Stimulated activated CD4-positive, alpha-beta T cell treated with anti-CD3 and anti-CD28 coated beads, Interleukin-2, amount 100 ng/mL, for 4 hours (primary cell): ENCODE results near the gene EMX2.
"Not testable (repeated sequence)": the region's sequence is repeated elsewhere in the genome, so short reads cannot be mapped to it uniquely, and the experiment has no call there.

ENCODE experiments used
- DNase-seq: peaks from one replicate; pipeline ENCODE4 v3.0.0-alpha.2; 2020; ENCODE audit warnings: low read depth

Gene EMX2

GRCh38 chr10:117560942-117561341, 18.4 kb downstream of the EMX2 start:
- no peak for DNase-seq

GRCh38 chr10:117562220-117562619, 19.7 kb downstream of the EMX2 start:
- no peak for DNase-seq

GRCh38 chr10:117562896-117563737, 20.6 kb downstream of the EMX2 start:
- DNase-seq, result no peak

GRCh38 chr10:117563780-117564179, 21.2 kb downstream of the EMX2 start:
- DNase-seq, result no peak

GRCh38 chr10:117565068-117565467, 22.5 kb downstream of the EMX2 start:
- no peak for DNase-seq

GRCh38 chr10:117568334-117568733, 25.8 kb downstream of the EMX2 start:
- DNase-seq, result no peak

GRCh38 chr10:117569610-117570390, 27.3 kb downstream of the EMX2 start:
- no peak for DNase-seq

GRCh38 chr10:117570880-117571279, 28.3 kb downstream of the EMX2 start:
- DNase-seq, result no peak

- no peak for DNase-seq
Measured at GRCh38 chr10:117574498-117575146, 32.1 kb downstream of the EMX2 start.

GRCh38 chr10:117578490-117578889, 35.9 kb downstream of the EMX2 start:
- DNase-seq, result no peak

GRCh38 chr10:117578999-117579590, 36.5 kb downstream of the EMX2 start:
- DNase-seq, result no peak

GRCh38 chr10:117581961-117582360, 39.4 kb downstream of the EMX2 start:
- no peak for DNase-seq

GRCh38 chr10:117584831-117585230, 42.3 kb downstream of the EMX2 start:
- not testable (repeated sequence) for DNase-seq

GRCh38 chr10:117587036-117587435, 44.5 kb downstream of the EMX2 start:
- DNase-seq, result no peak

- no peak for DNase-seq
Measured at GRCh38 chr10:117590101-117590875, 47.7 kb downstream of the EMX2 start.

- no peak for DNase-seq
Measured at GRCh38 chr10:117591043-117591442, 48.5 kb downstream of the EMX2 start.

GRCh38 chr10:117594722-117595121, 52.2 kb downstream of the EMX2 start:
- DNase-seq, result no peak

- no peak for DNase-seq
Measured at GRCh38 chr10:117596706-117597105, 54.2 kb downstream of the EMX2 start.

GRCh38 chr10:117597216-117597615, 54.7 kb downstream of the EMX2 start:
- no peak for DNase-seq
